GM23248 (cell line): ENCODE measurements around the gene TMEM120A.

ENCODE experiments used
- EZH2 ChIP-seq: fragments of 200-600 bp; sonication (generic); IDR thresholded peaks from 2 replicates; pipeline ENCODE4 v1.6.1; 2018; ENCODE audit warnings: antibody characterized with exemption, mild to moderate bottlenecking; ENCODE audit not compliant: insufficient read depth, poor library complexity, severe bottlenecking
- EZH2phosphoT487 ChIP-seq: fragments of 200-600 bp; sonication (generic); IDR thresholded peaks from 2 replicates; pipeline ENCODE4 v1.6.1; 2018; ENCODE audit warnings: antibody characterized with exemption, moderate library complexity, mild to moderate bottlenecking, low read depth; ENCODE audit not compliant: insufficient read depth

GRCh38 chr7:75988568-75989499 is 5.6 kb downstream of the TMEM120A start:
- TF ChIP-seq EZH2 (no peak), EZH2phosphoT487 (no peak)
